Tibial nerve (tissue), 3 donors: ENCODE data around the gene CUX1.

Source experiments
- CTCF ChIP-seq, 5 experiments: fragments of 200-600 bp in 3 of 5; fragments of 450-650 bp in 2 of 5; sonication (generic) in 3 of 5; IDR thresholded peaks; one replicate each; pipeline ENCODE4 v1.5.1; 2016 to 2019; ENCODE audit warnings: antibody characterized with exemption in 5 of 5, mild to moderate bottlenecking in 3 of 5, moderate library complexity in 2 of 5
- POLR2A ChIP-seq, 2 donors: fragments of 450-650 bp; IDR thresholded peaks; one replicate each; pipeline ENCODE4 v1.6.1; 2017; ENCODE audit warnings: antibody characterized with exemption in 2 of 2, mild to moderate bottlenecking in 2 of 2, moderate library complexity in 2 of 2

DNA sequence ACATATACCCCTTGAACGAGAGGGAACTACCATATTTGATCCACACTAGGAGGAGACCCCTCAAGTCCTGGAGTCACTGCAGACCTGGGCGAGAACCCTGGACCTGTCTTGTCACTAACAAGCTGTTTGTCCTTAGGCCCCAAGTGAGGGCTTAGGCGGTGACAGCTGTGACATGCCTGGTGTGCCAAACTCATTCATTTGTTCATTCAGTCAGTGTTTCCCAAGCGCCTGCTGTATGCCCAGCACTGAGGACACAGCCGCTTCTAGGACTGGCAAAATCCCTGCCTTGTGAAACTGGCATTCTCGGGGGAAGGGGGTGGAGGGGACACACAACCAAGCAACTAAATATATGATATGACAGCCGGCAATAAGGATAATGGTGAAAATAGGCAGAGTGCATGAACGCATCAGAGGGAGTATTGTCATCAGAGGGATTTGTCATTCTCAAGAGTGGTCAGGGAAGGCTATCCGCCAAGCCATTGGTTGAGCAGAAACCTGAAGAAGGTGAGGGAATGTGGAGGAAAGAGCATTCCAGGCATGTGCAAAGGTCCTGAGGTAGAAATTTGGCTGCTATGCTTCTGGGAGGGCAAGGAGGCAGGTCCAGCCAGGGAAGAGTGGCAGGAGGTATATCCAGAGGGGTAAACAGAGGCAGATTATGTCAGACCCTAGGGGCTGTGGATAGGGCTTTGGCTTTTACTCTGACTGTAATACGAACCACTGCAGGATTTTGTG, 480.2 kb downstream of the CUX1 start:
- TF ChIP-seq CTCF (IDR thresholded peaks at IDR 0.05) (no peak), POLR2A (IDR thresholded peaks at IDR 0.05) (no peak)
